GM06990 (cell line): Measurements from ENCODE around the gene CELF2.

ENCODE experiments used
- DNase-seq: peaks from one replicate; pipeline ENCODE4 v3.0.0-alpha.2; 2011; ENCODE audit not compliant: insufficient read length; ENCODE audit errors: extremely low read depth
- H3K27me3 ChIP-seq: replicated peaks from 2 replicates; pipeline ENCODE4 v1.6.0; 2011; ENCODE audit warnings: low read length; ENCODE audit not compliant: control insufficient read depth, insufficient read depth
- H3K36me3 ChIP-seq: 2 replicates; pipeline ENCODE4 v1.5.1; 2011; ENCODE audit warnings: low read length; ENCODE audit not compliant: control insufficient read depth, insufficient read depth
- H3K4me3 ChIP-seq: replicated peaks from 2 replicates; pipeline ENCODE4 v1.5.1; 2011; ENCODE audit warnings: low read depth, mild to moderate bottlenecking, control low read depth, low read length
- CTCF ChIP-seq: IDR thresholded peaks from 2 replicates; pipeline ENCODE4 v1.5.1; 2011; ENCODE audit warnings: low read length, control low read depth, mild to moderate bottlenecking, inconsistent platforms; ENCODE audit not compliant: insufficient read depth, poor library complexity, severe bottlenecking

CELF2 gene

DNA sequence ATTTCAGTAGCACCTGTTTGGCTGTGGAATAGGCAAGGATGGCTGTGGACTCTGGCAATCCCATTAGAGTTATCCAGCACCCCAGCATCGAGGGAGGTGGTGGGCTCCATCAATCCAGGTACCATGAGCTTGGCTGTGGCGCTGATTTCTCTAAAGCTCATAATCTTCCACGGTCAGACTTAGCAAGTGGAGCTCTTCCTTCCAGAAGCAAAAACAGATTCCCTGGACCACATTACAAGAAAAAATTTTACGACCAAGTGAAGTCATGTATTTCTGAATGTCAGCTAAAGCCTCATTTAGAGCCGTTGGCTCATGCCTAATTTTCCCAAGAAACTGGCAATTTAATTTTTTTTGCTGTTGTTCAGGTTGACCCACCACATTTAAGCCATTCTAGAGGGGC, 135.1 kb downstream of the CELF2 start:
- DNase-seq: no peak
- no peak overlapping the region for H3K4me3 ChIP-seq
- H3K27me3 ChIP-seq: no peaks in the 10 kb centered on the region
- no peaks in the 10 kb centered on the region for H3K36me3 ChIP-seq
- no peak for TF ChIP-seq CTCF

GRCh38 chr10:11153245-11153644, 135.6 kb downstream of the CELF2 start:
- H3K36me3 ChIP-seq: no peaks in the 10 kb centered on the region

GRCh38 chr10:11153766-11154165, 136.1 kb downstream of the CELF2 start:
- Histone ChIP-seq H3K36me3 (no peaks in the 10 kb centered on the region), H3K27me3 (no peaks in the 10 kb centered on the region), H3K4me3 (no peak overlapping the region)
- no peak for DNase-seq
- TF ChIP-seq CTCF: no peak

More at GRCh38 chr10:11153245-11153644, 135.6 kb downstream of the CELF2 start:
- no peak for DNase-seq
- Histone ChIP-seq H3K4me3 (no peak overlapping the region), H3K27me3 (no peaks in the 10 kb centered on the region)
- no peak for TF ChIP-seq CTCF

DNA sequence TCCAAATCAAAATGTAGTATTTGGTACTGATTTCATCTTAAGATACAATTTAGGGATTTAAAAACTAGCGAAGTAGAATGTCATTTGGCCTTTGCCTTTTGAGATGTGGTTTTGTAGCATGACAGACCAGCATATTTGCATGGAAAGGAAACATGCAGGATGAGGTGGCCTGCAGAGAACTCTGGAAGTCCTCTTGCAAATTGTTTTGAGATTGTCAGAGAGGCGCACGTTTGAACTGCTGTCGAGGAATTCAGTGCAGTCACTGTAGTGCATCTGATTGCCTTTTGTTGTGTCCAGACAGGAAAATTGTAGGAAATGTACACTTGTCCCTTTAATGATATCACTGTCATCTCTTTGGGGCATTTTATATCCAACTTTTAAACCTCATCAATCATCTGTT, 136.7 kb downstream of the CELF2 start:
- no peaks in the 10 kb centered on the region for H3K36me3 ChIP-seq
- H3K27me3 ChIP-seq: no peaks in the 10 kb centered on the region
- TF ChIP-seq CTCF: no peak
- no peak overlapping the region for H3K4me3 ChIP-seq
- DNase-seq: no peak

- no peak for DNase-seq
- no peak overlapping the region for H3K4me3 ChIP-seq
Observed at GRCh38 chr10:11154849-11155498, 137.3 kb downstream of the CELF2 start.

More at GRCh38 chr10:11154849-11155498, 137.3 kb downstream of the CELF2 start:
- no peaks in the 10 kb centered on the region for H3K27me3 ChIP-seq
- H3K36me3 ChIP-seq: no peaks in the 10 kb centered on the region
- no peak for TF ChIP-seq CTCF
